HG02642 (cell line): ENCODE results near the gene SRP14.
"Not testable (repeated sequence)": the region's sequence is repeated elsewhere in the genome, so short reads cannot be mapped to it uniquely, and the experiment has no call there.

Experiments
- ATAC-seq: cut with Tn5 transposase; IDR thresholded peaks from one replicate; pipeline ENCODE4 v1.9.1; 2021; ENCODE audit warnings: mild to moderate bottlenecking; ENCODE audit not compliant: unreplicated experiment, poor library complexity

The SRP14 gene

GRCh38 chr15:40038638-40039543, at the start of gene SRP14:
SRP14 (minus strand) TSS chr15:40039181; CDS start chr15:40039116, 65 bp downstream.
- peak; percentile 94 for ATAC-seq

GRCh38 chr15:40087991-40088928, 49.3 kb upstream of the SRP14 start:
- no peak for ATAC-seq

- no peak for ATAC-seq
Measured at GRCh38 chr15:40087068-40087810, 48.3 kb upstream of the SRP14 start.

- ATAC-seq, result no peak
Measured at GRCh38 chr15:40085266-40085665, 46.3 kb upstream of the SRP14 start.

GRCh38 chr15:40084650-40085049, 45.7 kb upstream of the SRP14 start:
- no peak for ATAC-seq

- no peak for ATAC-seq
Measured at GRCh38 chr15:40082195-40082883, 43.4 kb upstream of the SRP14 start.

- no peak for ATAC-seq
Measured at GRCh38 chr15:40081691-40082194, 42.8 kb upstream of the SRP14 start.

GRCh38 chr15:40080847-40081246, 41.9 kb upstream of the SRP14 start:
- no peak for ATAC-seq

GRCh38 chr15:40080104-40080503, 41.1 kb upstream of the SRP14 start:
- no peak for ATAC-seq

- ATAC-seq, result no peak
Measured at GRCh38 chr15:40079456-40079855, 40.5 kb upstream of the SRP14 start.

- no peak for ATAC-seq
Measured at GRCh38 chr15:40075298-40076044, 36.5 kb upstream of the SRP14 start.

- not testable (repeated sequence) for ATAC-seq
Measured at GRCh38 chr15:40074656-40075055, 35.7 kb upstream of the SRP14 start.

GRCh38 chr15:40073716-40074490, 34.9 kb upstream of the SRP14 start:
- not testable (repeated sequence) for ATAC-seq

- ATAC-seq, result no peak
Measured at GRCh38 chr15:40072216-40072990, 33.4 kb upstream of the SRP14 start.

GRCh38 chr15:40070608-40071218, 31.7 kb upstream of the SRP14 start:
- no peak for ATAC-seq

GRCh38 chr15:40070166-40070557, 31.2 kb upstream of the SRP14 start:
- ATAC-seq, result peak; percentile 36
